H1 (cell line): ENCODE results near the gene SRGAP2C. TPM values are rescaled to one million over a fixed set of nuclear protein-coding genes. Genes with fewer than 3 reads are reported as not detected.
"Not testable (repeated sequence)": the region's sequence is repeated elsewhere in the genome, so short reads cannot be mapped to it uniquely, and the experiment has no call there.

ENCODE experiments used
- CTCF ChIA-PET: fragments of 300-600 bp; sonication (Branson Sonifier 250); formaldehyde crosslinking; loops from one replicate; lab custom pipeline; 2021; ENCODE audit not compliant: partially characterized antibody; lab: Charles Lee
- POLR2A ChIA-PET: fragments of 300-600 bp; sonication (Branson Sonifier 250); formaldehyde crosslinking; loops from one replicate; lab custom pipeline; 2021; ENCODE audit warnings: inconsistent platforms; ENCODE audit not compliant: partially characterized antibody; lab: Charles Lee
- DNase-seq, 2 experiments: peaks; one replicate each; pipeline versions ENCODE4 v3.0.0 to v3.0.0-alpha.2; 2010 to 2022; ENCODE audit warnings: low spot score in 2 of 2, low read depth in 1 of 2, mixed read lengths in 1 of 2
- FAIRE-seq: peaks from 2 replicates; lab custom pipeline; 2011; peaks lifted over from hg19 to GRCh38; lab: Jason Lieb, UNC
- H2AFZ ChIP-seq: 2 replicates; pipeline ENCODE4 v1.8.1; 2012; ENCODE audit warnings: low read length, inconsistent platforms
- H2AK5ac ChIP-seq: 2 replicates; pipeline ENCODE4 v1.6.1; 2013; ENCODE audit warnings: low read depth, low read length
- H2BK120ac ChIP-seq: replicated peaks from 2 replicates; pipeline ENCODE3; 2013; ENCODE audit warnings: low read depth, low read length, inconsistent platforms
- H2BK12ac ChIP-seq: 2 replicates; pipeline ENCODE4 v1.6.1; 2013; ENCODE audit warnings: low read depth, low read length
- H2BK15ac ChIP-seq: 2 replicates; pipeline ENCODE4 v1.6.1; 2013; ENCODE audit warnings: low read length
- H2BK20ac ChIP-seq: 2 replicates; pipeline ENCODE4 v1.6.1; 2013; ENCODE audit warnings: low read length
- H2BK5ac ChIP-seq: 2 replicates; pipeline ENCODE4 v1.6.1; 2013; ENCODE audit warnings: low read depth, low read length
- H3K14ac ChIP-seq: 2 replicates; pipeline ENCODE4 v1.6.1; 2013; ENCODE audit warnings: inconsistent platforms; ENCODE audit not compliant: insufficient read length
- H3K18ac ChIP-seq: 2 replicates; pipeline ENCODE4 v1.6.1; 2013; ENCODE audit warnings: low read length; ENCODE audit errors: extremely low read depth
- H3K23ac ChIP-seq: 2 replicates; pipeline ENCODE4 v1.6.1; 2013; ENCODE audit warnings: inconsistent platforms; ENCODE audit not compliant: insufficient read length
- H3K23me2 ChIP-seq: 2 replicates; pipeline ENCODE4 v1.6.1; 2013; ENCODE audit warnings: low read depth, low read length
- H3K27ac ChIP-seq: 2 replicates; pipeline ENCODE4 v1.6.1; 2011; ENCODE audit warnings: low read depth, low read length, inconsistent platforms
- H3K27me3 ChIP-seq, 4 experiments: replicated peaks in 1 of 4; 1 replicate in 1 of 4; 2 replicates in 3 of 4; pipeline versions ENCODE4 v1.6.1 to v1.8.1; 2011 to 2013; ENCODE audit warnings: low read length in 3 of 4, mild to moderate bottlenecking in 3 of 4, inconsistent platforms in 2 of 4, mixed read lengths in 2 of 4, moderate library complexity in 1 of 4; ENCODE audit not compliant: control insufficient read depth in 3 of 4, insufficient read depth in 3 of 4; ENCODE audit errors: extremely low read depth in 1 of 4
- H3K36me3 ChIP-seq, 4 experiments: 2 replicates each; pipeline versions ENCODE4 v1.6.1 to v1.8.1; 2011 to 2013; ENCODE audit warnings: mild to moderate bottlenecking in 4 of 4, low read length in 3 of 4, moderate library complexity in 2 of 4, control low read depth in 1 of 4, inconsistent platforms in 1 of 4; ENCODE audit not compliant: insufficient read depth in 4 of 4, control insufficient read depth in 2 of 4
- H3K4ac ChIP-seq: replicated peaks from 2 replicates; pipeline ENCODE3; 2013; ENCODE audit warnings: low read length, low read depth, mixed read lengths, inconsistent platforms; ENCODE audit not compliant: insufficient read length
- H3K4me1 ChIP-seq, 4 experiments: replicated peaks in 1 of 4; 1 replicate in 1 of 4; 2 replicates in 3 of 4; pipeline versions ENCODE4 v1.6.1 to v1.8.1; 2011 to 2013; ENCODE audit warnings: low read length in 3 of 4, inconsistent platforms in 2 of 4, mixed read lengths in 1 of 4; ENCODE audit not compliant: insufficient read depth in 4 of 4, control insufficient read depth in 3 of 4
- H3K4me2 ChIP-seq, 2 experiments: 2 replicates each; pipeline versions ENCODE4 v1.6.1 to v1.8.1; 2011 to 2013; ENCODE audit warnings: low read depth in 2 of 2, low read length in 2 of 2, control low read depth in 1 of 2, inconsistent platforms in 1 of 2, mild to moderate bottlenecking in 1 of 2; ENCODE audit not compliant: insufficient read depth in 1 of 2
- H3K4me3 ChIP-seq, 4 experiments: fragments of 200-600, 300-600 bp in 1 of 4; sonication (generic), shearing (Covaris generic), sonication (Bioruptor Twin) in 1 of 4; 2 replicates each; pipeline versions ENCODE4 v1.5.1 to v1.8.1; 2011 to 2016; ENCODE audit warnings: low read length in 4 of 4, low read depth in 3 of 4, control low read depth in 2 of 4, inconsistent platforms in 2 of 4, mild to moderate bottlenecking in 2 of 4, mixed read lengths in 1 of 4, moderate library complexity in 1 of 4; ENCODE audit not compliant: insufficient read depth in 2 of 4; ENCODE audit errors: extremely low read depth in 1 of 4
- H3K56ac ChIP-seq: replicated peaks from 2 replicates; pipeline ENCODE3; 2013; ENCODE audit warnings: low read depth, mild to moderate bottlenecking, mixed read lengths, low read length, inconsistent platforms; ENCODE audit not compliant: insufficient read length
- H3K79me1 ChIP-seq: 2 replicates; pipeline ENCODE4 v1.6.1; 2013; ENCODE audit warnings: low read depth, low read length, control low read depth
- H3K79me2 ChIP-seq, 2 experiments: 2 replicates each; pipeline versions ENCODE4 v1.6.1 to v1.8.1; 2012 to 2013; ENCODE audit warnings: low read length in 2 of 2, mild to moderate bottlenecking in 2 of 2, inconsistent platforms in 1 of 2; ENCODE audit not compliant: insufficient read depth in 2 of 2, control insufficient read depth in 1 of 2
- H3K9ac ChIP-seq, 4 experiments: replicated peaks in 1 of 4; 1 replicate in 1 of 4; 2 replicates in 3 of 4; pipeline versions ENCODE4 v1.6.1 to v1.8.1; 2011 to 2013; ENCODE audit warnings: low read depth in 3 of 4, low read length in 3 of 4, control low read depth in 2 of 4, mild to moderate bottlenecking in 2 of 4, moderate library complexity in 2 of 4, inconsistent platforms in 1 of 4; ENCODE audit errors: extremely low read depth in 1 of 4
- H3K9me3 ChIP-seq, 2 experiments: 2 replicates each; pipeline versions ENCODE4 v1.6.1 to v1.8.1; 2012 to 2013; ENCODE audit warnings: mild to moderate bottlenecking in 2 of 2, moderate library complexity in 2 of 2, control low read depth in 1 of 2, inconsistent platforms in 1 of 2, low read depth in 1 of 2, low read length in 1 of 2, mixed read lengths in 1 of 2; ENCODE audit not compliant: insufficient read depth in 2 of 2
- H4K20me1 ChIP-seq, 2 experiments: replicated peaks in 1 of 2; 2 replicates each; pipeline versions ENCODE3 to v1.8.1; 2011 to 2013; ENCODE audit warnings: inconsistent platforms in 2 of 2, low read length in 2 of 2, mild to moderate bottlenecking in 1 of 2; ENCODE audit not compliant: insufficient read depth in 2 of 2, control insufficient read depth in 1 of 2
- H4K5ac ChIP-seq: 2 replicates; pipeline ENCODE4 v1.6.1; 2013; ENCODE audit warnings: low read length, low read depth, mixed read lengths, inconsistent platforms; ENCODE audit not compliant: insufficient read length
- H4K8ac ChIP-seq: 2 replicates; pipeline ENCODE4 v1.8.0; 2013; ENCODE audit warnings: mild to moderate bottlenecking, moderate library complexity, low read length, inconsistent platforms; ENCODE audit not compliant: insufficient read depth; ENCODE audit errors: extremely low read depth
- H4K91ac ChIP-seq: replicated peaks from 2 replicates; pipeline ENCODE3; 2013; ENCODE audit warnings: low read length, mixed read lengths, inconsistent platforms; ENCODE audit not compliant: insufficient read length
- WGBS, 2 experiments: shearing (Covaris generic) in 1 of 2; methylation state at CpG; one replicate each; pipeline versions ENCODE4 v1.1.6 to v1.1.7; 2013 to 2015; ENCODE audit warnings: low lambda C conversion rate in 2 of 2, mixed read lengths in 2 of 2, inconsistent platforms in 1 of 2, low coverage in 1 of 2, missing lambda C conversion rate in 1 of 2; ENCODE audit not compliant: insufficient replicate concordance in 2 of 2, insufficient coverage in 1 of 2, insufficient read length in 1 of 2; ENCODE audit errors: extremely low coverage in 1 of 2, missing lambda C conversion rate in 1 of 2; 5-methylcytosine and 5-hydroxymethylcytosine counted together
- polyA plus RNA-seq, 7 experiments: library from polyadenylated mRNA; depleted of rRNA in 3 of 7; stranded (reverse) in 5 of 7; unstranded in 2 of 7; fragments of >200 nt in 5 of 7; fragments of 200-250 nt in 2 of 7; gene quantifications; 1 replicate in 5 of 7; 2 replicates in 1 of 7; 4 replicates in 1 of 7; pipeline versions ENCODE4 v1.2.1 to v1.2.3, GENCODE V29; 2011 to 2013; ENCODE audit warnings: missing spikeins in 2 of 7, mixed read lengths in 2 of 7
- total RNA-seq: library from RNA; stranded (reverse); fragmentation: NEBNext Ultra II Directional; extraction: Animal tissue kit (Norgen Biotek cat#: 25700); gene quantifications from 2 replicates; pipeline ENCODE4 v1.2.1, GENCODE V29; 2021

SRGAP2C gene
- total and polyA plus RNA-seq, 2 of the 8 experiments (the other 6 are each of a cell fraction or from before 2014, with no cell fraction given), result 2.5 to 25.2 TPM

GRCh38 chr1:121234090-121234759 is 49.5 kb downstream of the SRGAP2C start:
- H3K4me3 ChIP-seq, H3K4me2 ChIP-seq, H3K27ac ChIP-seq, H3K4me1 ChIP-seq, H4K8ac ChIP-seq, H3K36me3 ChIP-seq, H2BK12ac ChIP-seq, H3K9ac ChIP-seq, H3K79me2 ChIP-seq, H2AFZ ChIP-seq, H2BK120ac ChIP-seq, H3K4ac ChIP-seq, H2BK20ac ChIP-seq, H3K23ac ChIP-seq, DNase-seq, H2BK15ac ChIP-seq, CTCF ChIA-PET, H4K91ac ChIP-seq, FAIRE-seq, H2BK5ac ChIP-seq, H3K14ac ChIP-seq, H3K56ac ChIP-seq, H3K27me3 ChIP-seq, H4K5ac ChIP-seq, H3K79me1 ChIP-seq, H3K23me2 ChIP-seq, H3K9me3 ChIP-seq, POLR2A ChIA-PET, H4K20me1 ChIP-seq, H2AK5ac ChIP-seq, H3K18ac ChIP-seq: not testable (repeated sequence)
- no CpG with 5 or more reads among the region's 6 CpGs for WGBS, 2 experiments

GRCh38 chr1:121238384-121238783 is 53.6 kb downstream of the SRGAP2C start:
- H3K4me2 ChIP-seq, H3K4me1 ChIP-seq, DNase-seq, H3K27me3 ChIP-seq, H3K36me3 ChIP-seq, H3K18ac ChIP-seq, H2BK5ac ChIP-seq, H3K56ac ChIP-seq, H2AFZ ChIP-seq, H3K23ac ChIP-seq, H4K8ac ChIP-seq, POLR2A ChIA-PET, H2BK120ac ChIP-seq, H3K9ac ChIP-seq, CTCF ChIA-PET, H4K5ac ChIP-seq, H3K14ac ChIP-seq, H2AK5ac ChIP-seq, H3K79me2 ChIP-seq, H3K9me3 ChIP-seq, FAIRE-seq, H2BK15ac ChIP-seq, H3K4ac ChIP-seq, H3K23me2 ChIP-seq, H2BK20ac ChIP-seq, H4K91ac ChIP-seq, H3K79me1 ChIP-seq, H4K20me1 ChIP-seq, H3K4me3 ChIP-seq, H3K27ac ChIP-seq, H2BK12ac ChIP-seq: not testable (repeated sequence)
- 20% methylated on average over 1 of the region's 1 CpG; no CpG with 5 or more reads in 1 of the 2 experiments for WGBS, 2 experiments
